ENCODE data around the gene IFNA4. TPM values are rescaled to one million over a fixed set of nuclear protein-coding genes. Genes with fewer than 3 reads are reported as not detected.

IFNA4 gene
- total and polyA plus RNA-seq, 2 of the 8 experiments (the other 6 are each of a cell fraction or from before 2014, with no cell fraction given), result not detected

GRCh38 chr9:21174671-21175070 is 12.7 kb downstream of the IFNA4 start (continued):
- TF ChIP-seq CHD7 (IDR thresholded peaks at IDR 0.05; ENCODE audit: insufficient replicate concordance, low read length) (no peak), SP1 (IDR thresholded peaks at IDR 0.05; ENCODE audit: low read depth, low read length) (no peak), BRCA1 (IDR thresholded peaks at IDR 0.05; ENCODE audit: low read depth, low read length) (no peak), GTF2F1 (IDR thresholded peaks at IDR 0.05; ENCODE audit: borderline replicate concordance, low read depth, low read length) (no peak), ATF3 (IDR thresholded peaks at IDR 0.05; ENCODE audit: insufficient read depth, low read depth, low read length) (no peak), CTBP2 (IDR thresholded peaks at IDR 0.05; ENCODE audit: borderline replicate concordance, insufficient read depth, insufficient read length, low read length) (no peak), TEAD4 (IDR thresholded peaks at IDR 0.05; ENCODE audit: low read depth, low read length) (no peak), POU5F1 (IDR thresholded peaks at IDR 0.05; ENCODE audit: low read depth, low read length) (no peak), CEBPB (IDR thresholded peaks at IDR 0.05; ENCODE audit: low read depth, low read length) (no peak), SUZ12 (IDR thresholded peaks at IDR 0.05; ENCODE audit: low read length) (no peak), TBP (IDR thresholded peaks at IDR 0.05; ENCODE audit: low read depth, low read length) (no peak)
